ENCODE data around the gene HCFC2.
"Not testable (repeated sequence)": the region's sequence is repeated elsewhere in the genome, so short reads cannot be mapped to it uniquely, and the experiment has no call there.

HCFC2 gene

DNA sequence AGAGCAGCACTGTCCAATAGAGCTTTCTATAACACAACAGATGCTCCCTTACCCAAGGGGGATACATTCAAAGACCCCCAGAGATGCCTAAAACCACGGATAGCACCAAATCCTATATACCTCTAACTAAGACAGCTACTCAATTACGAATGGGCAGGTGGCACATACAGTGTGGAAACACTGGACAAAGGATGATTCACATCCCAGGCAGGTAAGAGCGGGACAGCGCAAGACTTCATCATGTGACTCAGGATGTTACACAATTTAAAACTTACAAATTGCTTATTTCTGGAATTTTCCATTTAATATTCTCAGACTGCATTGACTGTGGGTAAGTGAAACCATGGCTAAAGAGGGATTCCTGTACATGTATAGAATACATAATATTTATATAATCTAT, 5.5 kb upstream of the HCFC2 start:
- no peak for DNase-seq

DNA sequence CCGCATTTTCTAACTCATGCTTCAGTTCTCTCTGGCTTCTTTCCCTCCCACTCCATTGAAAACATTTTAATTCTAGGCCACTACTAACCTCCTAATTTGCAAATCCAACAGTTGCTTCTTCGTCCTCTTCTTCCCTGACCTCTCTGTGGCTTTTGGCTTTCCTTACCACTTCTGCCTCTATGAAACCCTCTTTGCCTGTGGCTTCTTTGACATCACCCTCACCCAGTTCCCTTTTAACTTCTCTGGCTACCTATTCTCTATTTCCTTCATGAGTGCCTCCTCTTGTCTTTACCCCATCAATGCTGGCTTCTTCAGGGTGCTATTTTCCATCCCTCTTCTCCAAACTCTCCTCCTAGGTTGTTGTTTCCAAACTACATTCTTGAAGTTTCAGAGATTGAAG, 4.4 kb upstream of the HCFC2 start:
- DNase-seq = no peak

DNA sequence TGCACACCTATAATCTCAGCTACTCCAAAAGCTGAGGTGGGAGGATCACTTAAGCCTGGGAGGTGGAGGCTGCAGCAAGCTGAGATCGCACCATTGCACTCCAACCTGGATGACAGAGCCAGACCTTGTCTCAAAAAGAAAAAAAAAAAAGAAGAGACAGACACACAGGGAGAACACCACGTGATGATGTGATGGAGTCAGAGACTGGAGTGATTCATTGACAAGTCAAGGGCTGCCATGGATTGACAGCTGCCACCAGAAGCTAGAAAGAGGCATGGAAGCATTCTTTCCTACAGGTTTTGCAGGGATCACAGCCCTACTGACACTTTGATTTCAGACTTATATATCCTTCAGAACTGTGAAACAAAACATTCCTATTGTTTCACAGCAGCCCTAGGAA, 3.5 kb upstream of the HCFC2 start:
- no peak for DNase-seq

DNA sequence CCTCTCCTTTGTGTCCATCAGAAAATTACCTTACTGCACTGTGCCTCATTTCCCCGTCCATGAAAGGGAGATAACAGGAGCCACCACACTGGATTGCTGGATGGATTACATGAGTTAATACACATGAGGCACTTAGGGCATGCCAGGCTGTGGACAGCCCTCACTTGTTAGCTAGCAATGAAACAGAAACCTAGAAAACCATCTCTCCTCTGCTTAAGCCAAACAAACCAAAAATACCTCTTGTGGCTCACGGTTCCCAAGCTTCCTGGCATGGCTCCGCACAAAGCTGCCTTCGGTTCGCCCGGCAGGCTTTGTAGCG, 660 bp upstream of the HCFC2 start:
- no peak for DNase-seq

DNA sequence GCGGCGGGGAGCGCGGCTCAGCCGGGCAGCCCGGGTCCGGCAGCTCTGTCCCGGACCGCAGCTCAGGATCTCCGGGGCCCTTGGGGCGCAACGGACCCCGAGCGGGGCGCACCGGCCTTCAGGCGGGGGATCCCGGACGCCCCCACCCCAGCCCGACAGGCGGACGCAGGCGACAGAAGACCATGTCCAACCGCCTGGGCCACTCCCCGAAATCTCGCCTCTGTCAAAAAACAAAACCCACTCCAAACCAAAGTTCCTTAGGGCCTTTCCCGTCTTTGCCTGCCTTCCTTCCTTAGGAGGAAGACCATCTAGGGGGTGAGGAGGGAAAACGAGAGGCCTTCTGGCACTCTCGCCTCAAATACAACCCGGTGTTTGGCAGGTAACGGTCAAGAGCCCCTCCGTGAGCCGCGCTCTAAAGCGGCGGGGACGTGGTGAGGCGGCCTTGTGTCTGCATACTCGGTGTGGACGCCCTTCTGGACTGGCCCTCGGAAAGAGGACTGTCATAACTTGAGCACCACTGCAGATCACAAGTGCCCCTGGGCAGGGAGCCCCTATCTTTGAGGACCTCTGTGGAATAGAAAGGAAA, 604 bp downstream of the HCFC2 start:
- no peak for DNase-seq

DNA sequence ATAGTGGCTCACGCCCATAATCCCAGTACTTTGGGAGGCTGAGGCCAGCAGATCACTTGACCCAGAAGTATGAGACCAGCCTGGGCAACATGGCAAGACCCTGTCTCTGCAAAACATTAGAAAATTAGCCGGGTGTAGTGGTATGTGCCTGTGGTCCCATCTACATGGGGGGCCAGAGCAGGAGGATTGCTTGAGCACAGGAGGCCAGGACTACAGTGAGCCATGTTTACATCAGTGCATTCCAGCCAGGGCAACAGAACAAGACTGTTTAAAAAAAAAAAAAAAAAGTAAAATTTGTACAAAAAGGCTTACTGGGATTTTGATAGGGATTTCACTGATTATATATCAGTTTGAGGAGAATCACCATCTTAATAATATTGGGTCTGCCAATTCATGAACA, 7.8 kb downstream of the HCFC2 start:
- no peak for DNase-seq

DNA sequence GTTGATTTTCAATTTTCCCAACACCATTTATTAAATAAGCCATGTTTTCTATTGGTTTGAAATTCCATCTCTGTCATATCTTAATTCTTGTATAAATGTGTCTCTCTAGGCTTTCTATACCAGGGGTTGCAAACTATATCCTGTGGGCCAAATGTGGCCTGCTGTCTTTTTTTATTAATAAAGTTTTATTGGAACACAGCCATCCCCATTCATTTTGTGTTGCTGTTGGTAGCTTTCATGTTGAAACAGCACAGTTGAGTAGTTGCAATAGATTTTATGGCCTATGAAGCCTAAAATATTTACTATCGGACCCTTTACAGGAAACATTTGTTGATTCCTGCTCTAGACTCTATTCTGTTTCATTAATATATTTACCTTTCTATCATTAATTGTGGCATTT, 9.4 kb downstream of the HCFC2 start:
- no peak for DNase-seq

DNA sequence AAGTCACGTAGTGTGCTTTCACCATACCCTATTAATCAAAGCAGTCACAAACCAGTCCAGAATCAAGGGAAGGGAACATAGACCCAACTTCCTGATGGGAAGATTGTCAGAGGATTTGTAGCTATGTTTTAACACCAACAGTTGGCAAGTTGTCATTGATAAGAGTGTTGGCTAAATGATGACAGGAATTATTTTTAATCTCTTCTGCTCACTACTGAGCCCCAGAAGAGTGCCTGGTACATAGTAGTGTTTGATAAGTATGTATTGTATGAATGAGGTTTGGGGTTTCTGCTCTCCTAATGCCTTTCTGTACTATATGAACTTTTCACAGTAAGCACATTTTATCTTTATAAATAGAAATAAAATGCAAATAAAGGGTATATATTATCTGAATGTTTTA, 14.7 kb downstream of the HCFC2 start:
- DNase-seq = no peak

DNA sequence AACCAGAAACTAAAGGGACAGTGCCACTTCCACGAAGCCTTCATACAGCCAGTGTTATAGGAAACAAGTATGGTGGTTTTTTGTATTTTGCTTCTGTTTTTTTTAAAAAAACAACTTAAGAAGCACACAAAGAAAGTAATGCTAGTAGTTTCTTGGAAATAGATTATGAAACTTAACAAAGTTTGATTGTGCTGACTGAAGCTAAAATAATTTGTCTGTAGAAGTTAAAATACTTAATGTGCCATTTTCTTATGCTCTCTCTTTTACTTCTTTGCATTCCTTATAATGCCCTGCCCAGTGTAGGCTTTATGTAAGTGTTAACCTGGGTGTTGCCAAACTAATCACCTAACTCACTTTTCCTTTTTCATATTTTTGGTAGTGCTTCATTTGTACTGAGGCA, 16.4 kb downstream of the HCFC2 start:
- no peak for DNase-seq

DNA sequence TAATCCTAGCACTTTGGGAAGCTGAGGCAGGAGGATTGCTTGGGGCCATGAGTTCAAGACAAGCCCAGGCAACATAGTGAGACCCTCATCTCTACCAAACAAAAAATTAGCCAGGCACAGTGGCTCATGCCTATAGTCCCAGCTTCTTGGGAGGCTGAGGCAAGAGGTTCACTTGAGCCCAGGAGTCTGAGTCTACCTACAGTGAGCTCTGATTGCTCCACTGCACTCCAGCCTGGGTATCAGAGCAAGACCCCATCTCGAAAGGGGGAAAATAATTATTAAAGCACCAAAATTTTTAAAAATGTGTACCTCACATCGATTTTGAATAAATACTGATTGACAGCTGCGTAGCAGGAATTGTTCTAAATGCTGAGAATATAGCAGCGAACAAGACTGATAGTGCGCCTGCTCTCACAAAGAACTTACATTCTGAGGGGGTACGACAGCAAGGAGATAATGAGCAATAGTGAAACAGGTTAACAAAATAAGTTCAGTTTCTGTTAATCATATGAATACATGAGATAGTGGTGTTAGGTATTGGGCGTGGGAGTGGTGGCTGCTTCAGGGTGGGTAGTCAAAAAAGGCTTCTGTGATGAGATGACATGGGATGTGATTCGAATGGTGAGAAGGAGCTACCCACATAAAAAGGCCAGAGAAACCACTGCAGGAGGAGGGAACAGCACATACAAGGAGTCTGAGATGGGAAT, 19.6 kb downstream of the HCFC2 start:
- no peak for DNase-seq

DNA sequence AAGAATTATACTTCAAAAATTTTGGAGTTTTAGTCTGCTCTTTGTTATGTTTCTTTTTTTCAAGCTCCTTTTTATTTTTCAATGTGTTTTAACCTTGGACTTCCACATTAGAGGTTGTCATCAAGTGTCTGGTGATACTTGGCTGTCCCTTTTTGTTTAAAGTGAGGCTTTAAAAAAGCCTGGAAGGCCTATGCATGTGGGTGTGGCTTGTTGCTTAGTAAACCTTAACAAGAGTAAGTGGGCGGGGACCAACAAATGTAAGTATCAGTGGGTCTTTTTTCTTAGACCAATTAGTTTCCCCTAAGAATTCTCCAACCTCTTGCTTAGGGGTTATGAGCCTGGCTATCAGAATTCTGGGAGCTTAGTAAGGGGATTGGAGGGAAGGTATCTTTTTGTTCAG, 26.4 kb downstream of the HCFC2 start:
- no peak for DNase-seq

DNA sequence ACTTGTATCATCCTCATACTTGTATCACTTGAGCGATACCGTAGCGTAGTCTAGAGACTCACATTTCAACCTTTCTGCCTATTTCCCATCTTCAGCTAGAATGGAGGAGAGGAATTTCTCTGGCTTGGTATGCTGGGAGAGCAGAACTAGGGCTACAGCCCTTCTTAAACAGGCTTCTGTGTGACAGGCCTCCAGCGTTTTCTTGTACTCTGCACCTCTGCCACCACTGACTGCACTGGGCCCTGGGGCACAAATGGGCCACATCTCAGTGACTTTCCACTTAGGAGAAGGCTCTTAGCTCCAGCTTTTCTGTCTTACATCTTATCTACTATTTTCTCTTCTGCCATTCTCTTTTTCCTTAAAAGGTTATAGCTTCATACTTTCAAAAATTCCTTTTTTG, 26.8 kb downstream of the HCFC2 start:
- no peak for DNase-seq

DNA sequence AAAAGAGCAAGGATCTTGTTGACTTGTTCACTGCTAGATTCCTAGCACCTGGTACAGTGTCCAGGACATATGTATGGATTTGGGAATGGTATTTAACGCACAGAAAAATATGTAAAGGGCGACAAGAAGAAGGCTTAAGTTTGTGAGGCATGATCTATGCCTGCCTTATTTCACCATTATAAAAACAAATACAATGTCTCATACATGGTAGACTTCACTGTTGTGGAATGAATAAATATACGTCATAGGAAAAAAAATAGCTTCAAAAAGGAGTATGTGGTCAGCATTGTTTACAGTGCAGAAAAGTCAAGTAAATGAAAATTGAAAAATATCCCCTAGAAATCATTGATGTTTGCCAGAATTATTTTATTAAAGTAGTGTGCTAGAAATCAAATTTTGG, 30.0 kb downstream of the HCFC2 start:
- no peak for DNase-seq

DNA sequence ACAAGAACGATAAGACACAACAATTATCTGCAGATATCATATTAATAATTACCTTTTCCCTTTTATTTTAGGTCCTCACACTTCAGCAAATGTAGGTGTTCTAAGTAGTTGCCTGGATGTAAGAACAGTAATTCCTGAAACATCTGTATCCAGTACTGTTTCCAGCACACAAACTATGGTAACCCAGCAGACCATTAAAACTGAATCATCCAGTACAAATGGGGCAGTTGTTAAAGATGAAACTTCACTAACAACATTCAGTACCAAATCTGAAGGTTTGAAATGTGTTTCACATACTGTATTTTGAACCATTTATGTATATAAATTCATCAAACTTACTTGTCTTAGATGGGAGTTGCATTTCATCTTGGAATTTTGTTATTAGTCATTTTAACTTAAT, 31.0 kb downstream of the HCFC2 start:
- no peak for DNase-seq

DNA sequence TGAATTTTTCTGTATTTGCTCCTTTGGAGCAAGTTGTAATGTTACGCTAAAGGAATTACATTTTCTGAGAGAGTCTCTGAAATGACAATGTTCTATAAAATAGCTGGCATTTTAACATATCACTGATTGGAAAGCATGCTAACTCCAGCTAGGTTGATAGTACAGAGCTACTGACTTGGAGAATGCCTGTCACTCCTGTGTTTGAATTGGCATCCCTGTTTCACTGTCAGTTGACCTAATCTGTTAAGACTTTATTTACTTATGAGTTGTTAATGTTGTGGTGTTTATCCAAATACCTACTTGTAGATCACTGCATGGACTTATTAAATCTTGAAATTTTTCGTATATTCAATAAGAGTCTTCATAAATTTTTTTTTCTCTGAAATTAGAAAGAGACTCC, 33.6 kb downstream of the HCFC2 start:
- DNase-seq = no peak

DNA sequence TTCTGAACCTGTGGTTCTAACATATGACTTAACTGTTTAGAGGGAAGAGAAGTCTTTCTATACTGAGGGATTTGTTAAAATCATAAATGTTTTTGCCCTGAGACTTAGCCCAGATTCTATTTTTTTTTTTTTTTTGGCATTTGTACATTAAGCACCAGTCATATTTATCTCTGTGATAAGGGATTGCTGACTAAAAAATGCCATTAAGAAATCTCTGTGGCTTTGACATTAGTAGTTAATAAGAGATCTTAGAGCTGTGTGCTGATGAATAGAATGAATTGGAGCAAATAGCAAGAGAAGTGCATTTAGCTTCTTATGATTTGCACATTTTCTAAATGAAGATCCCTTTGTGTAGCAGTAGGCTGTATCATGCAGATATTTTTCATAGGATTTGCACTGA, 41.1 kb downstream of the HCFC2 start:
- no peak for DNase-seq

DNA sequence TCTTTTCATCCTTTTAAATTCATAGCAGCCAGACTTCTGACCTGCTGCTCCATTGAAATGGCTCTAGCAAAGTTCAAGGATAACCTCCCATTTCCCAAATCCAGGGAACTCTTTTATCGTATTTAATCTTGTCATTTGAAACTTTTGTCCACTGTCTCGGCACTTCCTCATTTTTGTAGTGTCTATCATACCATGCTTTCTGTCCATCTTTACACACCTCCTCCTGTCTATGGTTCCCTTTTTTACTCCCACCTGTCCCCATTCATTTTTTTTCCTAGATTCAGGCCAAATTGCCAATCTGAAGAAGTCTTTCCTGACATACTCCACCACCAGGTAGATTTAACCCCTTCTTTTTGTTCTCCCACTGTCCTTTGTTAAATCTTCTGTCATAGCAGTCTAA, 42.6 kb downstream of the HCFC2 start:
- DNase-seq = no peak

DNA sequence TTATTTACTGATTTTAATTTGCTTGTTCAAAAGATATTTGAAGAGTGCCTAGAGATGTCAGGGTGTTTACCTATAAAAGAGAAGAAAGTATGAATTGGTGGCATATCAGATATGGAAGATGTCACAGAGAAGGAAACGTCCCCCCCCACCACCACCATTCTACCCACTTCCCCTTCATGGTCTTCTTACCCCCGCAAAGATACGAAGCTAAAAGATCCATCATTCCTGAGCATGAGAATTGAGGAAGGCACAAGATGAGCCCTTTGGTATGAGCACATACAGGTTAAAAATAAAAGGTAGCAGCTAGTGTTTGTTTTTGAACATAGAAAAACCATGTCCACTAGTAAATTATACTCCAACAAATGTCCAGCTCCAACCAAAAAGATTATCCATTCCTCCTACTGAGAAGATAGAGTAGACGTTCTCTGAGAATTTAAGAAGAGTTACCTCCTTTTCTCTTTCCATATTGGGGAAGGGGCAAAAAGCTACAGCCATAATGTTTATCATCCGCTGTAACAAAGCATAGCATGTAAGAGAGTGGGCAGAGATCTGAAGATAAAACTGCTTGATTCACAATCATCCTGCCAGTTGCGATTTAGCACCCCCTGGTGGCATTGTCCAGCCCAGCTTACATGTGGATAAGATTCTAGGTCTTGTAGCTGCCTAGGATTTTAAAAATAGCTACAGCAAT, 44.6 kb downstream of the HCFC2 start:
- DNase-seq = peak; percentile 65

DNA sequence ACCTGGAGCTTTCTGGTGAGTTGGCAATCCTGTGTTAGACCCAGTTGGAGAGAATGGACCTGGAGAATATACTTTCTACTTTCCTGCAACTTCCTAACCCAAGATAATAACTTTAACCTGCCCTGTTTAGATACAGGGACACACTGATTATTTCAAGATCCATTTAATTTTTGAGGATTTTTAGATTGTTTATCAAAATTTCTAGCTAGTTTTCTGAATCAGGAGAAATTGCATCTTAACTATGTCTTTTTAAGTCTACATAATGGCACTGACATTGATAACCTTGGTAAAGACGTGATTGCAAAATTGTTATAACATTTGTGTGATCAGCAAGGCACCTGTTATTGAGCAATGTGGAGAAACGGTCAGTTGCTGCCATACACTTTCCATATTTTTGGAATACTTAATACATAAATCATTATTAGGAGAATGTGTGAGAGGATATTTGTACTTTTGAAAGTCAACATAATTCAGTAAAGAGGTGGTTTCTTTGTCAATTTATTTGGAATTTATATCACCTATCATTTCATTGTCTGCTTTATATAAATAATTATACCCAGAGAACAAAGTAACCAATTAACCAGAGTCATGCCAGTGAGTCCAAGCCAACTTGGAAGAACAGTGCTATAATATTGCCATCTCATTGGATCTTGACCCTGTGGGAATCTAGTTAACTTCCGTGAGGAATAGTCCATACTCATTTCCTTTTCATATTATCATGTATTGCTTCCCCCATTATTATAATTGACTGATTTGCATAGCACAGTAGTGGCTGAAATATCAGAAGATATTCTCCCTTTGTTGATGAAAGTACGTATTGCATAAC, 45.3 kb downstream of the HCFC2 start:
- no peak for DNase-seq

DNA sequence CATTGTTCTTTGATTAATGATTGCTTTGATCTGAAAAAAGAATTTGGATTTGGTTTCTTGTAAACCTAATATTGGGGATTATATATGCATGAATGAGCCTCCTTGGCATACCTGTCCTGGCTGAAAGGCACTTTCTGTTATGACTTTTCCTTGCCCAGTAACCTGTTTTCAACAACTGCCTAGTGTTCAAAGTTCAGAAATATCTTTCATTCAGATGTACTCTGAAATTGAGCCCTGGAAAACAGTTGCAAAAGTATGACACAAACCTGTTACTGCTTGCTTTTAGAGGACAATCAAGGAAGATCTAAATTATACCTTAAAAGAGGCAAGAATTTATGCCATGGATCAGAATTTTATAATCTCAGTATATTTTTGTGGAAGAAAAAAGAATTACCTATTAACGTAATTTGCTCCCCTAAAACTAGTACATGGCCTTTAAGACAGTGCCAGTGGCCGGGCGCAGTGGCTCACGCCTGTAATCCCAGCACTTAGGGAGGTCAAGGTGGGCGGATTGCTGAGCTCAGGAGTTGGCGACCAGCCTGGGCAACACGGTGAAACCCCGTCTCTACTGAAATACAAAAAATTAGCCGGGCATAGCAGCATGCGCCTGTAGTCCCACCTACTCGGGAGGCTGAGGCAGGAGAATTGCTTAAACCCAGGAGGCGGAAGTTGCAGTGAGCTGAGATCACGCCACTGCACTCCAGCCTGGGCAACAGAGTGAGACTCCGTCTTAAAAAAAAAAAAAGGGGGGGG, 50.7 kb downstream of the HCFC2 start:
- DNase-seq = not testable (repeated sequence)

DNA sequence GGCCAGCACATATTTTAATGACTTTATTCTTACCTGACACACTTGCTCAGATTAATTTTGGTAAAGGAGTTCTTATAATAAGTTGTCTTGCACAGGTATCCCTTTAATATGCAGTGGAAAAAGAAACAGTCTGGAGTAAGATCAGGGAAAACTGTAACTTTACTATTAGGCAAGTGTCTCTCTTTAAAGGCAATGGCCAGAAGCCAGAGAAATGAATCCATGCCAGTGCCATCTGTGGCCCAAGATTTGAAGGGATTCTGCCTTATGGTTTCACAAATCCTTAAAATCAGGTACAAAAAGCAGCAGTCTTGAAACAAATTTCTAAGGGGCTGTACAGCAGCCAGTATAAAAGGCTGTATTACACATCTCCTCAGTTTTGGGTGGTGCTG, 51.2 kb downstream of the HCFC2 start:
- DNase-seq = no peak

DNA sequence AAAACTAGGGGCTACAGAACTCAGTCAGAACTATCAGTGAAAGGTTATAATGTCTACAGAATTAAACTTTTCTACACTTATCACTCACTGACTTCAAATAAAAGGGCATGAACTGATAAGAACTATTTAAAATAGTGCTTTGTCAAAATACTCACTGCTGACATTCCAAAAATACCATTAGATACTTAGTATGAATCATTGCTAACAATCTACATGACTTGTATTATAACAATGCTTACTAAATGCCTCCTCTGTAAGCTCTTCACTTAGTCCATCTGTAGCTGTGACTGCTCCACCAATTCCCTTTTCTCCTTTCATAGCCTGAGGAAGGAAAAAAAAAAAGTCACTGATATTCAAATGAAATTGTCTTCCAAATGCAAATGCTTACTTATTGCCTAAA, 56.7 kb downstream of the HCFC2 start:
- DNase-seq = no peak

DNA sequence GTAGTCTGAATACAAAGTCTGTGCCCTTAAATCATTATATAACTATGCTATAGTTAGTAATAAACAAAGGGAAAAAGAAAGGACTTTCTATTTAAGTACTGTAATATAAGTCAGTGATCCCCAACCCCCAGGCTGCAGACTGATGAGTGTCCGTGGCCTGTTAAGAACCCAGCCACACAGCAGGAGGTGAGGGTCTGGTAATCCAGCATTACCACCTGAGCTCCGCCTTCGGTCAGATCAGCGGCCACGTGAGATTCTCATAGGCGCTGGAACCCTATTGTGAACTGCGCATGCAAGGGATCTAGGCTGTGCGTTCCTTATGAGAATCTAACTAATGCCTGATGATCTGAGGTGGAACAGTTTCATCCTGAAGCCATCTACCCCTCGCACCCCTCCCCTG, 58.0 kb downstream of the HCFC2 start:
- no peak for DNase-seq
